HG03097 (cell line): ENCODE measurements around the gene SPPL2C.
"Not testable (repeated sequence)": the region's sequence is repeated elsewhere in the genome, so short reads cannot be mapped to it uniquely, and the experiment has no call there.

ENCODE experiments used
- ATAC-seq: cut with Tn5 transposase; IDR thresholded peaks from one replicate; pipeline ENCODE4 v1.9.1; 2021; ENCODE audit not compliant: unreplicated experiment, low FRiP score

The SPPL2C gene

GRCh38 chr17:45849536-45849990, 4.9 kb downstream of the SPPL2C start:
- ATAC-seq, result no peak

GRCh38 chr17:45850011-45850410, 5.3 kb downstream of the SPPL2C start:
- ATAC-seq, result no peak

- ATAC-seq, result no peak
Measured at GRCh38 chr17:45850468-45850867, 5.8 kb downstream of the SPPL2C start.

- ATAC-seq, result no peak
Measured at GRCh38 chr17:45851022-45851421, 6.3 kb downstream of the SPPL2C start.

GRCh38 chr17:45851464-45851863, 6.8 kb downstream of the SPPL2C start:
- no peak for ATAC-seq

GRCh38 chr17:45851873-45852272, 7.2 kb downstream of the SPPL2C start:
- ATAC-seq, result no peak

- ATAC-seq, result no peak
Measured at GRCh38 chr17:45852535-45853297, 8.0 kb downstream of the SPPL2C start.

- ATAC-seq, result no peak
Measured at GRCh38 chr17:45854209-45854608, 9.5 kb downstream of the SPPL2C start.

- no peak for ATAC-seq
Measured at GRCh38 chr17:45855691-45856336, 11.1 kb downstream of the SPPL2C start.

GRCh38 chr17:45857977-45858708, 13.5 kb downstream of the SPPL2C start:
- ATAC-seq, result no peak

- no peak for ATAC-seq
Measured at GRCh38 chr17:45861165-45861564, 16.5 kb downstream of the SPPL2C start.

GRCh38 chr17:45862127-45862526, 17.4 kb downstream of the SPPL2C start:
- not testable (repeated sequence) for ATAC-seq

GRCh38 chr17:45863857-45864654, 19.4 kb downstream of the SPPL2C start:
- ATAC-seq, result no peak

GRCh38 chr17:45867171-45867570, 22.5 kb downstream of the SPPL2C start:
- no peak for ATAC-seq

- no peak for ATAC-seq
Measured at GRCh38 chr17:45867702-45868101, 23.0 kb downstream of the SPPL2C start.

- no peak for ATAC-seq
Measured at GRCh38 chr17:45868276-45868675, 23.6 kb downstream of the SPPL2C start.

GRCh38 chr17:45869676-45870341, 25.1 kb downstream of the SPPL2C start:
- ATAC-seq, result no peak

GRCh38 chr17:45870342-45870974, 25.8 kb downstream of the SPPL2C start:
- ATAC-seq, result no peak

- ATAC-seq, result no peak
Measured at GRCh38 chr17:45871718-45872117, 27.0 kb downstream of the SPPL2C start.

- ATAC-seq, result no peak
Measured at GRCh38 chr17:45873728-45874127, 29.0 kb downstream of the SPPL2C start.
